ENCODE results near the gene BIN1.

DNA sequence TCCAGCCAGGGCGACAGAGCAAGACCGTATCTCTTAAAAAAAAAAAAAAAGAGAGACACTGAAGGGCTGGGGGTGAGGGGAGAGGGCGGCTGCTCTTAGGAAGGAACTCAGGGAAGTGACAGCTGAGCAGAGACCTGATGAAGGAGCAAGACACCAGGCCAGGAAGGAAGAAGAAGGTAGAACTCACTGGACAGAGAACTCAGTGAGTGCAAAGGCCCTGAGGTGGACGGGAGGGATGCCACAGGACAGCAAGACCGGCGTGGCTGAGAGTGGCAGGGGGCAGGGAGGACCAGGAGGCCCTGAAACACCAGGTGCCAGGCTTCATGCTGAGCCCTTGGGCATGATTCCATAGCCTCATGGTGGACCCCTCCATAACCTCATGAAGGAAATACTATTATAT, 18.2 kb downstream of the BIN1 start:
- TF ChIP-seq EZH2 (IDR thresholded peaks at IDR 0.05) (no peak), POLR2AphosphoS5 (IDR thresholded peaks at IDR 0.05; ENCODE audit: borderline replicate concordance, low read depth, low read length) (no peak)
